GM10847 (cell line): ENCODE data around the gene UBXN11.

Experiments
- POLR2A ChIP-seq: IDR thresholded peaks from 2 replicates; pipeline ENCODE4 v1.6.1; 2011; ENCODE audit not compliant: insufficient read length; ENCODE audit errors: extremely low read depth

Gene UBXN11

GRCh38 chr1:26284597-26285347, 21.7 kb downstream of the UBXN11 start:
- no peak for TF ChIP-seq POLR2A

- no peak for TF ChIP-seq POLR2A
Observed at GRCh38 chr1:26283871-26284596, 22.4 kb downstream of the UBXN11 start.

DNA sequence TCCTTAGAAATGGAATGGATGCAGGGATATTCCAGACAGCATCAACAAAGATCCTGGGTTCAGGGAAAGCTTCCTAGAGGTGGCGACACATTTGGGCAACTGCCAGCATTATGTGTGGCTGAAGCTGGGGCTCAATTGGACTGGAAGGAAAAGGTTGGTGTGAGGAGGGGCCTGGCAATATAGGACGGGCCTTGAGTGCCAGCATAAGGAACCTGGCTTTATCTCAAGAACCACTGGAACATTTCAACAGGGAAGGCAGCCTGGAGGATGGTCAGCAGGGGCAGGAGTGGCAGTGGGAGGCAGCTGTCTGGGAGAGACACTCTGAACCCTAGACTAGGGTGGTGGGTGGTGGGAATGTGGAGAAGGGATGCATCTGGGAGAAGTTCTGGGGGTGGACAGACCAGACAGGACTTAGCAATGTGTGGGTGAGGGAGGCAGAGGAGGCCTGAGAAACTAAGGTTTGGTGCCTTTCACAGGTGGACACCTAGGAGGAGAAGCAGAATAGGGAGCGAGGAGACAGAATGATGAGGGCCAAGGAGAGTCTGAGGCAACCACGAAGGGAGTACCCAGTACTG, 23.1 kb downstream of the UBXN11 start:
- no peak for TF ChIP-seq POLR2A

- TF ChIP-seq POLR2A, result no peak
Observed at GRCh38 chr1:26282401-26282918, 24.0 kb downstream of the UBXN11 start.

GRCh38 chr1:26281971-26282370, 24.5 kb downstream of the UBXN11 start:
- no peak for TF ChIP-seq POLR2A

DNA sequence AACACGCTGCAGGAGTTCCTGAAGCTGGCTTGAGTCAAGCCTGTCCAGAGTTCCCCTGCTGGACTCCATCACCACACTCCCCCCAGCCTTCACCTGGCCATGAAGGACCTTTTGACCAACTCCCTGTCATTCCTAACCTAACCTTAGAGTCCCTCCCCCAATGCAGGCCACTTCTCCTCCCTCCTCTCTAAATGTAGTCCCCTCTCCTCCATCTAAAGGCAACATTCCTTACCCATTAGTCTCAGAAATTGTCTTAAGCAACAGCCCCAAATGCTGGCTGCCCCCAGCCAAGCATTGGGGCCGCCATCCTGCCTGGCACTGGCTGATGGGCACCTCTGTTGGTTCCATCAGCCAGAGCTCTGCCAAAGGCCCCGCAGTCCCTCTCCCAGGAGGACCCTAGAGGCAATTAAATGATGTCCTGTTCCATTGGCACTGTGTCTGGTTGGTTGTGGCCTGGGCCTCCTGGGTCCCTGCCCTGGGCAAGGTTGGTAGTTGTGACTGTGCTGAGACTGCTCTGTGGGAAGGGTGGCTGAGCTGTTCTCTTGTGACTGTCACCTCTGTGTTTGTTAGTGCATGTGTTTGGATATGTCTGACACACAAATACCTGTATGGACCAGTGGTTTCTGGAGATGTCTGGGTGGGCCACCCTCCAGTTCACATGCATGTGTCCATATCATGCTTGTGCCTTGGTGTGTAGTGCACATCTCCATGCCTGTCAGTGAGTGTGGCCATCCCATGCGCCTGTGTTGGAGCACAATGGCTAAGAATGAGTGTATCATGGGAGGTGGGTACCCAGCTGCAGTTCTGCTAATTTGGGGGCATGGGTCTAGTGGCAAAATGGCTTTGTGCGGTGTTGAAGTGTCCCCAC, 25.1 kb downstream of the UBXN11 start:
- no peak for TF ChIP-seq POLR2A

DNA sequence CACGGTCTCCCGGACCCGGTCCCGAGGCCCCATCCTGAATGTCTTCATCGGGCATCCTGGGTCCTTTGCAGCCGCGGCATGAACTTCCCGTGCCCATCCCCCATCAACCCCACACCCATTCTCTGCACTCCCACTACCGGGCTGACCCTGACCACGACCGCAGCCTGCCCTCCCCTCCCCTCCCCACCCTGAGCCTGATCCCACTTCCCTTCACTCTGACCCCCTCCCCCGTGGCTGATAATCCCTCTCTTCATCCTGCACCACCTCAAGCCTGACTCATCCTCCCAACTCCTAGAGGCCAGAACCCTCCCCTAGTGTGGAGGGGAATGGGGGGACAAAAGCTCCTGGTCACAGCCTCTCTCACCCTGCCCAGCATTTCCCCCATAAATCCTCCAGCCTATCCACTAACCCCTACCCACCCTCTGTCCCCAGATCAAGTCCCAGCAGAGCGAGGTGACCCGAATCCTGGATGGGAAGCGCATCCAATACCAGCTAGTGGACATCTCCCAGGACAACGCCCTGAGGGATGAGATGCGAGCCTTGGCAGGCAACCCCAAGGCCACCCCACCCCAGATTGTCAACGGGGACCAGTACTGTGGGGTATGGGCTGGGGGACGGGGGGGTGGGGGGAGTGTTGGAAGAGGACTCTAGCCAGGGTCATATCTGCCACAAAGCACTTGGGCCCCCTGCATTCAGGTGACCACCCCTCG, 25.9 kb downstream of the UBXN11 start:
- TF ChIP-seq POLR2A, result no peak

DNA sequence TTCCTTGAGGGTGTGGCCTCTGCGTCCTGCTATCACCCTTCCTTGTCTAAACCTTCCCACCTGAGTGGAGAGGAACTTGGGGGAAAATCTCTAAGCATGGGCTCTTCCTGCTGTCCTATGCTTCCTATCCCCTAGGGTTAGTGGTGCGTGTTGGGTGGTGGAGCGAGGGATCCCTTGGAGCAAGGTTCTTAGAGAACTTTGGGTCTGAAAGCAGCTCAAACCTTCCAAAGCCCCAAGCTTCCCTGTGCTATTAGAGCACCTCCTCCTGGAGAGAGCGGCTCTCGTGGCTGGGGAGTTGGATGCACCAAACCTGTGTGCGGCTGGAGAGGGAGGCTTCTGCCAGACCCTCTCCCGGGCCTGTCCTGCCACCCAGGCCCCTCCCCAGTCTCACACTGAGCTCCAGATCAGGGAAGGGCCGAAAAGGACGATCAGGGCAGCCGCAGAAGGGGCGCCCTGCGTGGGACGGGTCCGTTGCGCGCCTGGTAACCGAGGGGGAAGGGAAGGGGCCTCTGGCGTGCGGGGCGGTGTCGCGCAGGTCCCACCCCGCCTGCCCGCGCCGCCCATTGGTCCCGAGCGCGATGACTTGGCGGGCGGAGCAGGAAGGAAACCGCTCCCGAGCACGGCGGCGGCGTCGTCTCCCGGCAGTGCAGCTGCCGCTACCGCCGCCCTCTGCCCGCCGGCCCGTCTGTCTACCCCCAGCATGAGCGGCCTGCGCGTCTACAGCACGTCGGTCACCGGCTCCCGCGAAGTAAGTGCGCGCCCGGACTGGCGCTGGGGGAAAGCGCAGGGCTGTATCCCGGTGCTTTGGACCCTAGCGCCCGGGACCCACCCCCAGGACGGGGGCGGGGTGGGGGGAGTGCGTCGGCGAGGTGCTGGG, 26.7 kb downstream of the UBXN11 start, which contains the start of gene SH3BGRL3:
Gene SH3BGRL3, plus strand, starts transcription at position 631 of the 877 bp plus-strand sequence. Its CDS starts 70 bp downstream, at position 701.
- peak; percentile 73 for TF ChIP-seq POLR2A

DNA sequence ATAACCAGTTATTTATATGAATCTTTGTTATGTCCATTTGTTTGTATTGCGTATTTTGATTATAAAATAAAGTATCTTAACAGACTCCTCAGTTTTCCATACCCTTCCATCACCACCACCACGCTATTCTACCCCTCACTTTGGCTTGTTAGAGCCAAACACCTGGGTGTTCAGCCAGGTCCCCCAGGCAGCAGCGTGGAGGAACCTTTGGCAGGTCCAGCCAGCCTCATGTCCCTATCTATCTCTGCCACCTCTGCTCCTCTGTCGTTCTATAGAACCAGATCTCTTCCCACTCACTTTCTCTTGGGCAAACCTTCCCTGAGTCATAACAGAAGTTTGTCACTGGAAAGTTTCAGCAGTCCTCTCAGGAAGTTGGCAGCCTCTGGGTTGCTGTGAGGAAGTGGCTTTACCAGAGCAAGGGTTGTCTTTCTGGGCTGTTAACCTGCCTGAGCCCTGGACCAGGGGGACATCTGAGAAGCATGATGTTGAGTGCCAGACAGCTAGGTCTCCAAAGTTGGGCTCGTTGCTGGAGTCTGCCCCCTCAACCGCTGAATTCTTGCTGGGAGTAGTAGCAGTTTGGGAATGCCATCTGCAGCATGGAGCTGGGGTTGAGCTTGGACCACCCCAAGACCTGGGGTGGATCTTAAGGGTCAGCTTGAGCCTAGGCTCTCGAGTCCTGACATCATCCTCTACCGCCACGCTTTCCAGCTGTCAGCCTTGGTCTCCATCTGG, 27.5 kb downstream of the UBXN11 start:
- TF ChIP-seq POLR2A, result no peak

DNA sequence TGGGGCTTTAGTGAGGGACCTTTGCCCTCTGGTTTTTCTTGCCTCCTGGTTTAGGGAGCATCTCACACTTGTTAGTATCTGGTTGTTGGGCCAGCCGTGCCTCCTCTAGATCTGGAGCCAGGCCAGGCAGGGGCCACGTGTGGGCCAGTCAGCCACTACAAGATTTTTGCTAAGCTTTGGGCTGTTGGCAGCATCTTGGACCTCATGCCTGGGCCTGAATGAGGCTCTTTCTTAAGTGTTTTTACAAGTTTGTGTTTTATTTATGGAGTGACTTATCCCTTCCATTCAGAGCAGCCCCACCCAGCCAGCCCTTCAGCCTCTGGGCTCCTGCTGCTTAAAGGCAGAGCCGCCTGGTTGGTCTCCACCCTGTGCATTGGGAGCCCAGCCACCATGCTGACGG, 28.1 kb downstream of the UBXN11 start:
- TF ChIP-seq POLR2A, result no peak

DNA sequence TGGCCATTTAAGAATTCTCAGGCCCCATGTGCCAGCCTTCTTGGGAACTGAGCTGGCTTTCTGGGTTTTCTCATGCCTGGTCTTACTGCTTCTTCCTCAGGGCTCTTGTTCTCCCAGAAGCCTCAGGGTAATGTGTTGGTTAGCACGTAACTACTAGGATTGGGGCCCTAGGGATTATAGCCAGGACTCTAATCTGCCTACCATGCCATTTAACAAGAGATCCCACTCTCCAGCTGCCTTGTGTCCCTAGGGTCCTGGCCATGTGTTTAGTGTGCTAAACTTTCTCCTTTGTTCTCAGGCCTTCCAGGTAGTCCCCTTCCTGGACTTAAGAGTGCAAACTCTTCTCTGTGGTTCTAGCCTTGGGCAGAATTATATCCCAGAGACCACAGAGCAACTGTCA, 28.7 kb downstream of the UBXN11 start:
- TF ChIP-seq POLR2A, result no peak

DNA sequence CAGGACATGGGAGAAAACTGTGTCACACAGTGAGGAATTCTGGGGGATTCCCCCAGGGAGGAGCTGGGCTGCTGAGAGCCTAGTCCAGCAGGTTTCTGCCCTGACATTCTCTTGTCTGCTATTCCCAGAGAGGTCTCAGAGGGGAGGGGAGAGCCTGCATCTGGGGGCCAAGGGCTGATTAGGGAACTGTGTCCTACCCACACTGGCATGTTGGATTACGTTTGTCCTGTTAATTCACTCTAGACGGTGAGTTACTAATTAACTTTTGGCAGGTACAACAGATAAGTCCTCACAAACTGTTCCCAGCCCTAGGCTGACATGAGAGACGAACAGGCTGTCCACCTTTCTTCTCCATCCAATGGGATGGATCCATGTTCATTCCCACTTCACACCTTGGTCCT, 29.2 kb downstream of the UBXN11 start:
- no peak for TF ChIP-seq POLR2A

DNA sequence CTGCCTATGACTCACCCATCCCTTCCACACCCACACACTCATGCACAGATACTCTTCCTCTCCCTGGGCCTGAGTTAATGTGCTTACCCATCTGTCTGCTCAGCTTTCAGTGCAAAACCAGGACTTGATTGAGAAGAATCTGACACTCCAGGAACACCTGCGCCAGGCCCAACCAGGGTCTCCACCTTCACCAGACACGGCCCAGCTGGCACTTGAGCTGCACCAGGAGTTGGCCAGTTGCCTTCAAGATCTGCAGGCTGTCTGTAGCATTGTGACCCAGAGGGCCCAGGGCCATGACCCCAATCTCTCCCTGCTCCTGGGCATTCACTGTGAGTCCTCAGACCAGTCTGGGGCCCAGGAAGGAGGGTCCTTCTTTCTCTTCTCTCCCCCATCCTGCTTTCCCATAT, 30.0 kb downstream of the UBXN11 start:
- no peak for TF ChIP-seq POLR2A
